UCSD-AML1 (cell line): ENCODE measurements around the gene TLE1.
A peak's percentile ranks its signal among the peaks of the same experiment; 100 is the strongest.
"Not testable (repeated sequence)": the region's sequence is repeated elsewhere in the genome, so short reads cannot be mapped to it uniquely, and the experiment has no call there.

Source experiments
- DNase-seq: peaks from one replicate; lab custom pipeline; 2025; ENCODE audit not compliant: unreplicated experiment; lab: John Stamatoyannopoulos, UW

The TLE1 gene

DNA sequence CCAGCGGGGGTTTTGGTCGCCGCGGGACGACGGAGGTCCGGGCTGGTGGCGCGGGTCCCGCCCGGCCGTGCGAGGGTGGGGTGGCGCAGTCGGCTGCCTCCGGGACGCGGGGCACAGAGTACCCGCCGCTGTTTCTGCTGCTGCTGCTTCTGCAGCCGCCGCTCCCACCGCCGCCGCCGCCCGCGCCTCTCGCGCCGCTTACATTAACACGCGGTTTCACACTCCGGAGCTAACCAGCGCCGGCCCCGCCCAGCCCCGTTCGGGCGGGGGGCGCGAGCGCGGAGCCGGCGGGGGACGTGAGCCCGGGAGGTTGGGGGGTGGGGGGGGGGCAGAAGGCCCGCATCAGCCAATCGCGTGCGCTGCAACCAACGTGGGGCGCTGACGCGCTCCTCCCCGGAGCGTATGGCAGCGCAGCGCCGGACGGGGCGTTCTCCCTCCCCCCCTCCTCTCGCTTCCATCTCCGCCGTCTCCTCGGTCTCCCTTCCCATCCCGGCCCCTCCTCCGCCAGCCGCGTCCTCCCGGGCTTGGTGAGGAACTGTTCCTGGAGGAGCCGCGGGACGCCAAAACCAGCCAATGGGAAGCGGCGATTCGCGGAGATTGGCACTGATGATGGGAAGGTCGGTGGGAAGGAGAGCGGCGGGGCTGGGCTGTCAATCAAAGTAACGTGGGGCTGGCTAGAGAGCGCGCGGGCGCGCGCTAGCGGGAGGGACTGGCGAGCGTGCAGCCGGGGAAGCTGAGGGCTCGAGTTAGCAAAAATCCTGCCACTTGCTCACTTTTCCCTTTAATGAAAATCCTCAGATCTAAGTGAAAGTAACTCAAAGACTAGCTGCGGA lies at the start of gene TLE1:
TLE1 (minus strand) TSS at position 205 of the 833 bp plus-strand sequence. CDS start 1,307 bp downstream, outside the sequence.
- peak; percentile 68 for DNase-seq

DNA sequence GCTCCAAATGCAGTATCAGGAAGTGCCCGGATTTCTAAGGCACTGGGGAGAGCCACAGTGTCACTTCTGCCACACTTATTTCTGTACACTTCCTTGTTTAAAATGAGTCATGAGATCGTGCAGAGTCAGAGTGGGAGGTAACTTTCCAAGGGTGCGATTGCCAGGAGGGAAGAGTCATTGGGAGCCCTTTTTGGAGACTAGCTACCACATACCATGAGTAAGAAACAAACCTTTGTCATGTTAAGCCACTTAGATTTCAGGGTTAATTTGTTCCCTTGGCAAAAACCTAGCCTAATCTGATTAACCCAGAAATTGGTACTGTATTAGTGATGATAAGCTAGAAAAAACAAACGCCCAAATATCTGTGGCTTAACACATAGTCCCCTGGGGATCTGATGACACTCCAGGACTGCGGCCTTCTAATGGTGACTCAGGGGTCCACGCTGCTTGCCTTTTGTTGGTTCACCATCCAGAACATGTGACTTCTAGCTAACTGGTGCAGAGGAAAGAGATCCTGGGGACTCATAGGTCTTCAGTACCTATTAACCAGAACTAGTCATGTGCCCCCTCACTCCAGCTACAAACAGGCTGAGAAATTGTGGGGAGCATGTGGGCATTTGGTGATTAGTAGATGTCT lies 48.6 kb upstream of the TLE1 start:
- DNase-seq, result no peak

DNA sequence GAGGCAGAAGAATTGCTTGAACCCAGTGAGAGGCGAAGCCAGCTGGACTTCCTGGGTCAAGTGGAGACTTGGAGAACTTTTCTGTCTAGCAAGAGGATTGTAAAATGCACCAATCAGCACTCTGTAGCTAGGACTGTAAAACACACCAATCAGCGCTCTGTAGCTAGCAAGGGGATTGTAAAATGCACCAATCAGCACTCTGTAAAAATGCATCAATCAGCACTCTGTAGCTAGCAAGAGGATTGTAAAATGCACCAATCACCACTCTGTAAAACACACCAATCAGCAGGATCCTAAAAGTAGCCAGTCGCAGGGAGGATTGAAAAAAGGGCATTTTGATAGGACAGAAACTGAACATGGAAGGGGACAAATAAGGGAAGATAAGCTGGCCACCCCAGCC lies 41.2 kb upstream of the TLE1 start:
- DNase-seq, result not testable (repeated sequence)

- DNase-seq, result no peak
These were observed 39.8 kb upstream of the TLE1 start for GRCh38 chr9:81729135-81729534.

GRCh38 chr9:81724242-81724889 lies 35.0 kb upstream of the TLE1 start:
- no peak for DNase-seq

GRCh38 chr9:81722277-81722676 lies 32.9 kb upstream of the TLE1 start:
- no peak for DNase-seq

GRCh38 chr9:81720450-81721086 lies 31.2 kb upstream of the TLE1 start:
- no peak for DNase-seq

DNA sequence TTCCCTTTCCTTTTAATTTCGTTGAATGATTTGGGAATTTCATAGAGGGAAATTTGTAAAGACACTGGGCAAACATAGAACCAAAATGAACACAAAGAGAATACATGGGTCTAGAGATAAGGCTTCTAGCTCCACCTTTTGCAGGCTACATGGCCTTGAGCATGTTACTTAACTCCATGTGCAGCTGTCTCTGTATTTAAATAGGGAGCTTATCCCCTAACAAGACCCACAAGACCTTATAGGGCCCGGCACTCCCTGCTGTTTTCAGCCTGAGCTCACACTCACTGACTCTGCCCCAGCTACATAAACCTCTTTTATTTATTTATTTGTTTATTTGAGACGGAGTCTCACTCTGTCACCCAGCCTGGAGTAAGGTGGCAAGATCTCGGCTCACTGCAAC lies 30.6 kb upstream of the TLE1 start:
- DNase-seq, result no peak

GRCh38 chr9:81718244-81718643 lies 28.9 kb upstream of the TLE1 start:
- DNase-seq, result no peak

- no peak for DNase-seq
These were observed 28.4 kb upstream of the TLE1 start for GRCh38 chr9:81717747-81718077.

- DNase-seq, result no peak
These were observed 27.9 kb upstream of the TLE1 start for GRCh38 chr9:81717061-81717746.

GRCh38 chr9:81716409-81716808 lies 27.1 kb upstream of the TLE1 start:
- DNase-seq, result no peak

DNA sequence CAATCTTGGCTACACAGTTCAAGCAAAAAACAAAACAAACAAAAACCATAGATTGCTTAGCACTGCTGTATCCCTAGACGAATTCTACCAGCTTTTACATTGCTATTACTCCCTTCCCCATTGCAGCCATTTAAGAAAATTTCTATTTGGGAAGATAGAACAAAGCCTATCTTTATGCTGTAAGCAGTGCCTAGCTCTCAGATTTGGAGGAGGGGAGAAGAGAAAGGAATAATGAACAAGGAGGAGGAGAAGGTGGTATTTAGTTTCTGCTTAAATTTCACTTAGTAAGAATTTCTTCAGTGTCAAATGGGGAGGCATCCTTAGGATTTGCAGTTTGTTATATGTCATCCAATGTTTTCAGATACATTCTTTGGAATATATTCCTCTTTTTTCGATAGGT lies 16.2 kb upstream of the TLE1 start:
- no peak for DNase-seq

- DNase-seq, result no peak
These were observed 5.2 kb upstream of the TLE1 start for GRCh38 chr9:81694541-81694940.

DNA sequence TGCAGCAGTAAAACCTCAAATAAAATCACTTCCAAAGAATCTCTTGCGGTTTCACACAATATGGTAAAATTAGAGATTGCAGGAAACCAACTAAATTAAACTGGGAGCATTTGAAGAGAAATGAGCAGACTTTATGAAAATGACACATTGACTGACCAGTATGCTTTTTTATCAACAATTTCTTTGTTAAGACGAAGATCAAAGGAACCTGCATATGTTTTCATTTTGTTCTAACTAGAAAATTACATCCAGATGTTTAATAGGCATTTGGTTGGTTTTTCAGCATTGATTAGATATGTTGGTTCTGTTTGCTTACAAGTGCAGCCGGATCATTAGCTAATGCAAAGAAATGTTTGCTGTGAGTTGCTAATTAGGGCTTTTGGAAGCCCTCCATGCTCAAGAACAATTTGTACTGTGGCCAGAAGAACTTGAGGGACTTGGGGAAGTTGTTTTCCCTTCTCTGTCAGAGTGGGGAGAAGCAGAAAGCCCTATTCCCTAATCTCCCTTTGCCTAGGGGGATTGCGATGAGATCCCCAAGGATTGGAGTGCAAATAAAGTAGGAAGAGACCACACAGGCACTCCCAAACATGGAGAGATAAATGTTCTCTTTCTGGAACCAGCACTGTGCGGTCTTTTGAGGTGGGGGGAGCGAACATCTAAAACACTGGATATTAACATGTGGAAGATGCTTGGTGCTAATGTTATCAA lies 4.5 kb upstream of the TLE1 start:
- DNase-seq, result no peak

GRCh38 chr9:81690251-81690851 lies 1.0 kb upstream of the TLE1 start:
- DNase-seq, result no peak

GRCh38 chr9:81689093-81689342 lies 329 bp downstream of the TLE1 start:
- not testable (repeated sequence) for DNase-seq

DNA sequence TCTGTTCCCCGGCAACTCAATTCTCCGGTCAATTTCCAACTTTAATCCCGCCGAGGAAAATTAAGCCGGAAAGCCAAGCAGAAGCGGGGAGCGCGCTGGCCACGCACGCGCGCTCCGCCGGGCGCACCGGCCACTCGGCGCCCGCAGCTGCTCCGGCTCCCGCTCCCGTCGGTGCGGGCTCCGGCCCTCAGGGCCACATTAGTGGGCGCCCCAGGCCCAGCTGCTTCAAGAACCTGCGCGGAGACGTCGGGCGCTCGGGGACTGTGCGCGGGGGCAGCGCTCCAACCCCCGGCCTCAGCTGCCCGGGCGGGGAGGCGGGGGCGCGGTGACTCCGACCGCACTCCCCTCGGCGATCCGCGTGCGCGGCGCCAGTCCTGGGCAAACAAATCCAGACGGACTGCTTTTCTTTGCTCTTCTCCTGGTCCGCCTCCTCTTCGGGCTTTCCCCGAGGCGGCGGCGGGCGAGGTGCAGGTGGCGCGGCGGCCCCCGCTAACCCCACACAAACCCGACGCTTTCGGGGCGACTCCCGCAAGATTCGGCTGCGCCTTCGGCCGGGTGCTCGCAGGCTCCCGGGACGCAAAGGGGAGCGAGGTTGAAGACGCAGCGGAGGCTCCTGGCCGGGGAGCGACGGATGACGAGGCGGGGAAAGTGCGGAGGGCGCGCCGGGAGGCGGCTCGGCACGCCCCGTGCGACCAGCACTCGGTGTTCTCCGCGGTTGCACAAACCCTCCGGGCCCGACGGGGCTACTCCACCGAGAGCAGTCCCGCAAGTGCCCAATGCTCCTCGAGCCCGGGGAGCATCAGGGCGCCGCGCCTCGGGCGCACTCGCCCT lies 870 bp downstream of the TLE1 start:
- not testable (repeated sequence) for DNase-seq

- DNase-seq, result no peak
These were observed 1.7 kb downstream of the TLE1 start for GRCh38 chr9:81687521-81688261.
